Measurements from ENCODE around the gene PRR19.

Gene PRR19

DNA sequence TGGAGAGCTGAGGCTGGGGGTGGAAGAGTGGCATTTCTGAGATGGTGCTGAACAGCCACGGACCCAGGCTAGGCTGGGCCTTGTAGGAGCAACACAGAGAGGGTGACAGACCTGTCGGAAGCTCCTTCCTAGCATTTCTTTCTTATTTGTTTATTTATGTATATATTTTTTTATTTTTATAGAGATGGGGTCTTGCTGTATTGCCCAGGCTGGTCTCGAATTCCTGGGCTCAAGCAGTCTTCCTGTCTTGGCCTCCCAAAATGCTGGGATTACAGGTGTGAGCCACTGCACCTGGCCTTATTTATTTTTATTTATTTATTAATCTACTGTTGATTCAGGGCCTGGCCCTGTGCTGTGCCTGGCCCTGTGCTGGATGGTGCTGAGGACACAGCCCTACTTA, 26.4 kb upstream of the PRR19 start:
- no peak overlapping the region for H3K4me3 ChIP-seq (ENCODE audit: low read depth, low read length)
- peaks cover 12 to 17% of the 10 kb centered on the region in 2 experiments for H3K4me1 ChIP-seq (ENCODE audit: control insufficient read depth in 1 of 2, insufficient read depth in 2 of 2, low read length in 2 of 2)
- no peak overlapping the region for H3K4me2 ChIP-seq (ENCODE audit: low read length)
- H3K4ac ChIP-seq (ENCODE audit: low read depth, low read length) = no peak overlapping the region
- no peak overlapping the region for H2BK12ac ChIP-seq (ENCODE audit: low read length)
- H3K79me2 ChIP-seq (ENCODE audit: control insufficient read depth, insufficient read depth, low read length, poor library complexity) = peaks cover 1% of the 10 kb centered on the region
- no peak overlapping the region for H2BK5ac ChIP-seq (ENCODE audit: low read depth, low read length, poor library complexity)
- no peak overlapping the region for H3K9ac ChIP-seq (ENCODE audit: low read length)
- no peak overlapping the region for H4K12ac ChIP-seq (ENCODE audit: low read depth, low read length)
- no peak overlapping the region for H3K27ac ChIP-seq (ENCODE audit: low read depth, low read length)
- H4K8ac ChIP-seq (ENCODE audit: low read depth, low read length) = no peak overlapping the region
- no peak overlapping the region for H2BK120ac ChIP-seq (ENCODE audit: insufficient read depth, low read length, poor library complexity)
- H3K18ac ChIP-seq (ENCODE audit: low read length) = peak overlapping the region; percentile 21
- H3K27me3 ChIP-seq (ENCODE audit: insufficient read depth, low read length) = no peaks in the 10 kb centered on the region
- no peak overlapping the region for H2AFZ ChIP-seq (ENCODE audit: insufficient read depth, low read length, poor library complexity)
- no peak overlapping the region for H2AK5ac ChIP-seq (ENCODE audit: low read length)
- WGBS (ENCODE audit: extremely low coverage, insufficient coverage, insufficient read length) = no CpG with 5 or more reads among the region's 3 CpGs
- H3K23ac ChIP-seq (ENCODE audit: low read length) = no peak overlapping the region
- H3K14ac ChIP-seq (ENCODE audit: low read length) = no peak overlapping the region
- no peak for DNase-seq
- peaks cover 2% of the 10 kb centered on the region for H3K9me3 ChIP-seq (ENCODE audit: insufficient read depth, low read depth, low read length)
- H3K36me3 ChIP-seq (ENCODE audit: control insufficient read depth in 1 of 2, insufficient read depth in 2 of 2, low read length in 2 of 2) = peaks cover 35 to 41% of the 10 kb centered on the region in 2 experiments
- no peak overlapping the region for H4K91ac ChIP-seq (ENCODE audit: low read depth, low read length)
- peaks cover 9% of the 10 kb centered on the region for H3K79me1 ChIP-seq (ENCODE audit: low read length)

DNA sequence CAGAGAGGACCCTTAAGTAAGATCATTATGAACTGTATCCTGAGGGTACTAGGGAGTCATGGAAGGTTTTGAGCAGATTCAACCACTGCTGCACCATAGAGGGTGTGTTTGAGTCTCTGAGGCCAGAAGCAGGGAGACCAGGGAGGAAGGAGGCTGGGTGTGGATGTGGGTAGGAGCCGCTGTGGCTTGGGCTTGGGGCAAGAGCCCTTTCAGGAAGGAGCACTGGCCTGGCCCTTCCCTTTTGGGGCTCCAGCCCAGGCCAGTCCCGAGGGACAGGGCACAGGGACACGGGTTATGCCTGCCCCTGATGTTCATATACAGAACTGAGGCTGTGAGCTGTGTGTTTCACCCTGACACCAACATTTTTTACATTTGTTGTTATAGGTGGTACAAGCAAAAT, 25.6 kb upstream of the PRR19 start:
- Histone ChIP-seq H4K8ac (ENCODE audit: low read depth, low read length) (no peak overlapping the region), H3K27me3 (ENCODE audit: insufficient read depth, low read length) (no peaks in the 10 kb centered on the region), H3K4me3 (ENCODE audit: low read depth, low read length) (no peak overlapping the region), H3K36me3 (ENCODE audit: control insufficient read depth in 1 of 2, insufficient read depth in 2 of 2, low read length in 2 of 2) (peaks cover 35 to 41% of the 10 kb centered on the region in 2 experiments), H2AK5ac (ENCODE audit: low read length) (no peak overlapping the region), H4K12ac (ENCODE audit: low read depth, low read length) (no peak overlapping the region), H3K79me2 (ENCODE audit: control insufficient read depth, insufficient read depth, low read length, poor library complexity) (peaks cover 3% of the 10 kb centered on the region), H4K91ac (ENCODE audit: low read depth, low read length) (no peak overlapping the region), H2BK12ac (ENCODE audit: low read length) (no peak overlapping the region), H3K4me2 (ENCODE audit: low read length) (no peak overlapping the region), H3K4ac (ENCODE audit: low read depth, low read length) (no peak overlapping the region), H2AFZ (ENCODE audit: insufficient read depth, low read length, poor library complexity) (no peak overlapping the region), H2BK5ac (ENCODE audit: low read depth, low read length, poor library complexity) (no peak overlapping the region), H3K9ac (ENCODE audit: low read length) (no peak overlapping the region), H3K9me3 (ENCODE audit: insufficient read depth, low read depth, low read length) (no peaks in the 10 kb centered on the region), H3K4me1 (ENCODE audit: control insufficient read depth in 1 of 2, insufficient read depth in 2 of 2, low read length in 2 of 2) (peaks cover 12 to 17% of the 10 kb centered on the region in 2 experiments), H3K79me1 (ENCODE audit: low read length) (peaks cover 13% of the 10 kb centered on the region), H3K27ac (ENCODE audit: low read depth, low read length) (no peak overlapping the region), H3K23ac (ENCODE audit: low read length) (no peak overlapping the region), H3K14ac (ENCODE audit: low read length) (no peak overlapping the region), H2BK120ac (ENCODE audit: insufficient read depth, low read length, poor library complexity) (no peak overlapping the region), H3K18ac (ENCODE audit: low read length) (no peak overlapping the region)
- WGBS (ENCODE audit: extremely low coverage, insufficient coverage, insufficient read length) = no CpG with 5 or more reads among the region's 3 CpGs
- no peak for DNase-seq

DNA sequence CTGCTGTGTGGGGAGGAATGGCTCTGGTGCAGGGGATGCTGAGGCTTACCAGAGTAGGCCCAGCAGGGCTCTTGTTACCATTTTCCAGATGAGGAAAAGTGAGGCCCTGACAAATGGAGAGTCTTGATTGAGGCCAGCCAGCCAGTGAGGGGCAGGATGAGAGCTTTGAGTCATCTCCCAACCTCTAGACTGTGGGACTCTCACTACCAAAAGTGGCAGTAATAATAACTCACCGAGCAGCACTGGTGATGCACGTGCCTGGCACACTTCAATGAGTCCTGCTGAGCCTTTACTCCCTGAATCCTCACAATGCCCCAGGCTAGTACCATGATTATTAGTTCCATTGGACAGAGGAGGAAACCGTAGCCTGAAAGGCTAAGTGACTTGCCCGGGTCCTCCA, 25.1 kb upstream of the PRR19 start:
- Histone ChIP-seq H3K9ac (ENCODE audit: low read length) (no peak overlapping the region), H3K4ac (ENCODE audit: low read depth, low read length) (no peak overlapping the region), H3K18ac (ENCODE audit: low read length) (no peak overlapping the region), H2AK5ac (ENCODE audit: low read length) (no peak overlapping the region), H3K14ac (ENCODE audit: low read length) (no peak overlapping the region), H3K4me2 (ENCODE audit: low read length) (no peak overlapping the region), H4K8ac (ENCODE audit: low read depth, low read length) (no peak overlapping the region), H2AFZ (ENCODE audit: insufficient read depth, low read length, poor library complexity) (no peak overlapping the region), H3K36me3 (ENCODE audit: control insufficient read depth in 1 of 2, insufficient read depth in 2 of 2, low read length in 2 of 2) (peaks cover 32 to 38% of the 10 kb centered on the region in 2 experiments), H4K91ac (ENCODE audit: low read depth, low read length) (no peak overlapping the region), H2BK12ac (ENCODE audit: low read length) (no peak overlapping the region), H4K12ac (ENCODE audit: low read depth, low read length) (no peak overlapping the region), H3K23ac (ENCODE audit: low read length) (no peak overlapping the region), H3K4me3 (ENCODE audit: low read depth, low read length) (no peak overlapping the region), H2BK5ac (ENCODE audit: low read depth, low read length, poor library complexity) (no peak overlapping the region), H3K79me2 (ENCODE audit: control insufficient read depth, insufficient read depth, low read length, poor library complexity) (peaks cover 3% of the 10 kb centered on the region), H3K27ac (ENCODE audit: low read depth, low read length) (no peak overlapping the region), H3K4me1 (ENCODE audit: control insufficient read depth in 1 of 2, insufficient read depth in 2 of 2, low read length in 2 of 2) (peaks cover 16 to 22% of the 10 kb centered on the region in 2 experiments), H3K9me3 (ENCODE audit: insufficient read depth, low read depth, low read length) (no peaks in the 10 kb centered on the region), H2BK120ac (ENCODE audit: insufficient read depth, low read length, poor library complexity) (no peak overlapping the region), H3K27me3 (ENCODE audit: insufficient read depth, low read length) (no peaks in the 10 kb centered on the region), H3K79me1 (ENCODE audit: low read length) (peaks cover 18% of the 10 kb centered on the region)
- WGBS (ENCODE audit: extremely low coverage, insufficient coverage, insufficient read length) = no CpG with 5 or more reads among the region's 4 CpGs
- no peak for DNase-seq

DNA sequence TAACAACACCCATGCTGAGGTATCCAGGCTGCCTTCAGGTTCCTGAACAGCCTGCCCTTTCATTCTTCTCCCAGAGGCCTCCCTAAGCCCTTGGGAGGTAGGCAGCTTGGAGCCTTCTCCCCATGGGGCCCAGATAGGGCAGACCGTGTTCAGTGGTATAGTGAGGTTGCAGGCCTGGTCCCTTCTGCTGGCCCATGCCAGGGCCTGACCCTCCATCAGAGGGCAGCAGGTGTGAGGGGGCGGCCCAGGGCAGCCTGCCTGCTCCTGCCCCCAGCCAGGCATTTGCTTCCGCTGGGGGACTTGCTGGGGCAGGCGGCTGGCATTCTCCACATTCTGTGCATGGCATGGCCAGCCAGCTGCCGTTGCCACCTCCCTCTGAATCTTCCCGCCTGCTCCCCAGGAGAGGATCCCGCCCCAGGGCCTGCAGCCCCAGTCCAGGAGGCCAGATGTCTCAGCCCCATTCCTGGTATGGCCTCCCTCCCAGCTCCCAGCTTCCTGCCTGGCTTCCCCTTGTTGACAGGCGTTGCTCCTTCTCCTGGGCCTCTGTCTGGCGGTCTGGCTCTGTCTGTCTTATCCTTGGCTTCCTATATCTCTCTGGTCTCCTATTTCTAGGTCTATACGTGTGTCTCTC, 24.0 kb upstream of the PRR19 start:
- H3K36me3 ChIP-seq (ENCODE audit: control insufficient read depth in 1 of 2, insufficient read depth in 2 of 2, low read length in 2 of 2) = peaks cover 21 to 27% of the 10 kb centered on the region in 2 experiments
- H3K23ac ChIP-seq (ENCODE audit: low read length) = no peak overlapping the region
- no peak overlapping the region for H3K4me3 ChIP-seq (ENCODE audit: low read depth, low read length)
- H4K12ac ChIP-seq (ENCODE audit: low read depth, low read length) = peak overlapping the region; percentile 36
- H3K18ac ChIP-seq (ENCODE audit: low read length) = peak overlapping the region; percentile 34
- no peak overlapping the region for H2BK12ac ChIP-seq (ENCODE audit: low read length)
- H2BK5ac ChIP-seq (ENCODE audit: low read depth, low read length, poor library complexity) = no peak overlapping the region
- no peak overlapping the region for H3K14ac ChIP-seq (ENCODE audit: low read length)
- WGBS (ENCODE audit: extremely low coverage, insufficient coverage, insufficient read length) = no CpG with 5 or more reads among the region's 10 CpGs
- H3K4ac ChIP-seq (ENCODE audit: low read depth, low read length) = no peak overlapping the region
- H3K9ac ChIP-seq (ENCODE audit: low read length) = peak overlapping the region; percentile 10
- H3K4me2 ChIP-seq (ENCODE audit: low read length) = no peak overlapping the region
- peaks cover 3% of the 10 kb centered on the region for H3K79me2 ChIP-seq (ENCODE audit: control insufficient read depth, insufficient read depth, low read length, poor library complexity)
- no peaks in the 10 kb centered on the region for H3K27me3 ChIP-seq (ENCODE audit: insufficient read depth, low read length)
- peaks cover 22% of the 10 kb centered on the region for H3K79me1 ChIP-seq (ENCODE audit: low read length)
- H3K27ac ChIP-seq (ENCODE audit: low read depth, low read length) = peak overlapping the region; percentile 7
- H4K91ac ChIP-seq (ENCODE audit: low read depth, low read length) = no peak overlapping the region
- no peak overlapping the region for H2AK5ac ChIP-seq (ENCODE audit: low read length)
- peaks cover 23 to 32% of the 10 kb centered on the region in 2 experiments for H3K4me1 ChIP-seq (ENCODE audit: control insufficient read depth in 1 of 2, insufficient read depth in 2 of 2, low read length in 2 of 2)
- no peak for DNase-seq
- peak overlapping the region; percentile 6 for H2AFZ ChIP-seq (ENCODE audit: insufficient read depth, low read length, poor library complexity)
- no peaks in the 10 kb centered on the region for H3K9me3 ChIP-seq (ENCODE audit: insufficient read depth, low read depth, low read length)
- H4K8ac ChIP-seq (ENCODE audit: low read depth, low read length) = no peak overlapping the region
- no peak overlapping the region for H2BK120ac ChIP-seq (ENCODE audit: insufficient read depth, low read length, poor library complexity)
